GM12891 (cell line): Measurements from ENCODE around the gene ANO7. TPM values are rescaled to one million over a fixed set of nuclear protein-coding genes. Genes with fewer than 3 reads are reported as not detected.

Experiments
- DNase-seq: peaks from one replicate; pipeline ENCODE4 v3.0.0; 2011; ENCODE audit warnings: low spot score; ENCODE audit not compliant: insufficient read length
- FAIRE-seq: peaks from 2 replicates; lab custom pipeline; 2011; peaks lifted over from hg19 to GRCh38; lab: Jason Lieb, UNC
- PAX5 ChIP-seq: IDR thresholded peaks from 2 replicates; pipeline ENCODE4 v1.6.1; 2011; ENCODE audit warnings: low read length, moderate library complexity, mild to moderate bottlenecking; ENCODE audit not compliant: insufficient read depth, severe bottlenecking
- POLR2A ChIP-seq: IDR thresholded peaks from 2 replicates; pipeline ENCODE4 v1.6.1; 2011; ENCODE audit warnings: low read depth, low read length, control low read depth
- POLR2AphosphoS5 ChIP-seq: IDR thresholded peaks from 2 replicates; pipeline ENCODE4 v1.6.1; 2011; ENCODE audit warnings: low read depth, low read length, control low read depth
- POU2F2 ChIP-seq: IDR thresholded peaks from 2 replicates; pipeline ENCODE4 v1.6.1; 2011; ENCODE audit warnings: low read depth, mild to moderate bottlenecking, control low read depth, low read length, moderate library complexity
- SPI1 ChIP-seq: IDR thresholded peaks from 2 replicates; pipeline ENCODE4 v1.6.1; 2011; ENCODE audit warnings: low read depth, low read length, control low read depth
- TAF1 ChIP-seq: IDR thresholded peaks from 2 replicates; pipeline ENCODE4 v1.6.1; 2011; ENCODE audit warnings: low read depth, low read length, control low read depth
- polyA plus RNA-seq: library from polyadenylated mRNA; unstranded; fragments of >200 nt; gene quantifications from one replicate; pipeline ENCODE4 v1.2.1, GENCODE V29; 2012; ENCODE audit warnings: low read depth, missing spikeins, inconsistent platforms; ENCODE audit not compliant: missing spikeins

The ANO7 gene
- 1.4 TPM for polyA plus RNA-seq

- FAIRE-seq (no peak), DNase-seq (no peak)
- TF ChIP-seq TAF1 (no peak), SPI1 (no peak), POU2F2 (no peak), POLR2AphosphoS5 (no peak), PAX5 (no peak), POLR2A (no peak)
Observed at GRCh38 chr2:241188361-241189092, at the start of gene ANO7. TSS of gene ANO7 (plus strand) at chr2:241188677. CDS start at chr2:241190064, 1,387 bp downstream.

- DNase-seq (no peak), FAIRE-seq (no peak)
- no peak for TF ChIP-seq PAX5
- no peak for TF ChIP-seq TAF1
- TF ChIP-seq POLR2AphosphoS5, result no peak
- TF ChIP-seq SPI1, result no peak
- TF ChIP-seq POU2F2, result no peak
- no peak for TF ChIP-seq POLR2A
Observed at GRCh38 chr2:241139531-241140444, 48.7 kb upstream of the ANO7 start.

- DNase-seq, result no peak
- no peak for TF ChIP-seq POLR2A
- no peak for TF ChIP-seq SPI1
- TF ChIP-seq TAF1, result no peak
- TF ChIP-seq POLR2AphosphoS5, result no peak
- TF ChIP-seq PAX5, result no peak
- no peak for TF ChIP-seq POU2F2
- no peak for FAIRE-seq
Observed at GRCh38 chr2:241140445-241140840, 48.0 kb upstream of the ANO7 start.

GRCh38 chr2:241141214-241141770 lies 47.2 kb upstream of the ANO7 start:
- TF ChIP-seq TAF1, result no peak
- no peak for TF ChIP-seq POLR2A
- TF ChIP-seq POU2F2, result no peak
- TF ChIP-seq POLR2AphosphoS5, result no peak
- TF ChIP-seq PAX5, result no peak
- TF ChIP-seq SPI1, result no peak
- DNase-seq (no peak), FAIRE-seq (no peak)

GRCh38 chr2:241142063-241142462 lies 46.4 kb upstream of the ANO7 start:
- no peak for TF ChIP-seq TAF1
- TF ChIP-seq POU2F2, result no peak
- TF ChIP-seq PAX5, result no peak
- peak; percentile 20; the same call in 1 of the 2 replicates for TF ChIP-seq SPI1
- no peak for TF ChIP-seq POLR2A
- FAIRE-seq (no peak), DNase-seq (no peak)

GRCh38 chr2:241142593-241142992 lies 45.9 kb upstream of the ANO7 start:
- no peak for TF ChIP-seq POLR2A
- no peak for TF ChIP-seq POLR2AphosphoS5
- no peak for TF ChIP-seq PAX5
- TF ChIP-seq TAF1, result no peak
- TF ChIP-seq POU2F2, result no peak
- no peak for TF ChIP-seq SPI1
- DNase-seq (no peak), FAIRE-seq (no peak)

- TF ChIP-seq POLR2AphosphoS5 (no peak), POU2F2 (no peak), SPI1 (peak; percentile 56)
- FAIRE-seq (no peak), DNase-seq (no peak)
Observed at GRCh38 chr2:241146286-241146685, 42.2 kb upstream of the ANO7 start.

GRCh38 chr2:241147336-241147735 lies 41.1 kb upstream of the ANO7 start:
- FAIRE-seq, result no peak
- no peak for DNase-seq
- TF ChIP-seq PAX5 (no peak), POLR2A (no peak), TAF1 (no peak), POU2F2 (no peak)

GRCh38 chr2:241148239-241148638 lies 40.2 kb upstream of the ANO7 start:
- FAIRE-seq, result peak; percentile 75
- TF ChIP-seq POU2F2 (no peak), PAX5 (no peak), SPI1 (no peak), POLR2AphosphoS5 (no peak), POLR2A (no peak), TAF1 (no peak)

More at GRCh38 chr2:241148239-241148638, 40.2 kb upstream of the ANO7 start:
- DNase-seq, result no peak
